Smooth muscle cell (in vitro differentiated cells): ENCODE measurements around the gene SRF. TPM values are rescaled to one million over a fixed set of nuclear protein-coding genes. Genes with fewer than 3 reads are reported as not detected.

Experiments used
- DNase-seq: peaks from one replicate; lab custom pipeline; 2025; ENCODE audit not compliant: unreplicated experiment; lab: John Stamatoyannopoulos, UW
- H2AFZ ChIP-seq: fragments of 200-600 bp; sonication (generic); 2 replicates; pipeline ENCODE4 v1.6.0; 2016; ENCODE audit warnings: antibody characterized with exemption, low read depth, mild to moderate bottlenecking
- H3F3A ChIP-seq: fragments of 200-600 bp; sonication (generic); 2 replicates; pipeline ENCODE4 v1.6.0; 2017; ENCODE audit warnings: antibody characterized with exemption, low read depth
- H3K27ac ChIP-seq: fragments of 200-600 bp; sonication (generic); 2 replicates; pipeline ENCODE4 v1.5.1; 2016; ENCODE audit warnings: low read depth, mild to moderate bottlenecking
- H3K27me3 ChIP-seq: fragments of 200-600 bp; sonication (generic); 2 replicates; pipeline ENCODE4 v1.6.1; 2016; ENCODE audit warnings: low read depth, mild to moderate bottlenecking
- H3K36me3 ChIP-seq: fragments of 200-600 bp; sonication (generic); 2 replicates; pipeline ENCODE4 v1.5.1; 2016; ENCODE audit warnings: low read depth
- H3K4me1 ChIP-seq: fragments of 200-600 bp; sonication (generic); 2 replicates; pipeline ENCODE4 v1.5.1; 2016; ENCODE audit warnings: low read depth
- H3K4me2 ChIP-seq: fragments of 200-600 bp; sonication (generic); 2 replicates; pipeline ENCODE4 v1.6.0; 2016; ENCODE audit warnings: mild to moderate bottlenecking
- H3K4me3 ChIP-seq: fragments of 200-600 bp; sonication (generic); 2 replicates; pipeline ENCODE4 v1.5.1; 2016; ENCODE audit warnings: mild to moderate bottlenecking
- H3K79me2 ChIP-seq: fragments of 200-600 bp; sonication (generic); 2 replicates; pipeline ENCODE4 v1.6.0; 2016; ENCODE audit warnings: low read depth, mild to moderate bottlenecking
- H3K9ac ChIP-seq: fragments of 200-600 bp; sonication (generic); 2 replicates; pipeline ENCODE4 v1.6.0; 2016; ENCODE audit warnings: low read depth
- H3K9me3 ChIP-seq: fragments of 200-600 bp; sonication (generic); replicated peaks from 2 replicates; pipeline ENCODE4 v1.5.1; 2016; ENCODE audit warnings: low read depth
- H4K20me1 ChIP-seq: fragments of 200-600 bp; sonication (generic); 2 replicates; pipeline ENCODE4 v1.6.0; 2016; ENCODE audit warnings: low read depth
- CTCF ChIP-seq: fragments of 200-600 bp; sonication (generic); IDR thresholded peaks from 2 replicates; pipeline ENCODE4 v1.5.1; 2017; ENCODE audit warnings: borderline replicate concordance, mild to moderate bottlenecking, antibody characterized with exemption; ENCODE audit not compliant: insufficient read depth, poor library complexity, severe bottlenecking
- WGBS: methylation state at CpG from one replicate; pipeline ENCODE4 v1.1.7; 2016; ENCODE audit warnings: low lambda C conversion rate; 5-methylcytosine and 5-hydroxymethylcytosine counted together
- polyA plus RNA-seq: library from polyadenylated mRNA; unstranded; fragments of >200 nt; fragmentation: Nextera tagmentation; extraction: Ambion mirVana; gene quantifications from 2 replicates; pipeline ENCODE4 v1.2.1, GENCODE V29; 2016
- total RNA-seq: library from RNA; depleted of rRNA; stranded (reverse); fragments of >200 nt; gene quantifications from 2 replicates; pipeline ENCODE4 v1.2.3, GENCODE V29; 2014

The SRF gene
- total and polyA plus RNA-seq, 2 experiments from 2014 or later = 6.8 to 22.9 TPM

GRCh38 chr6:43124481-43124880 is 46.6 kb upstream of the SRF start:
- peaks cover 66% of the 10 kb centered on the region for H3F3A ChIP-seq
- no peak overlapping the region for H3K4me3 ChIP-seq
- DNase-seq = no peak
- peak overlapping the region; percentile 97 for H3K9ac ChIP-seq
- no peaks in the 10 kb centered on the region for H3K27me3 ChIP-seq
- peaks cover 61% of the 10 kb centered on the region for H3K4me1 ChIP-seq
- H3K36me3 ChIP-seq = no peaks in the 10 kb centered on the region
- peaks cover 67% of the 10 kb centered on the region for H3K79me2 ChIP-seq
- no peak for TF ChIP-seq CTCF
- H2AFZ ChIP-seq = no peak overlapping the region
- H3K27ac ChIP-seq = peak overlapping the region; percentile 100
- WGBS = 81% methylated on average over 6 of the region's 6 CpGs
- H3K4me2 ChIP-seq = peak overlapping the region; percentile 85
- H4K20me1 ChIP-seq = peaks cover 10% of the 10 kb centered on the region
- H3K9me3 ChIP-seq = no peaks in the 10 kb centered on the region

GRCh38 chr6:43125119-43125518 is 46.0 kb upstream of the SRF start:
- no peaks in the 10 kb centered on the region for H3K27me3 ChIP-seq
- peak overlapping the region; percentile 85 for H3K4me2 ChIP-seq
- WGBS = 0% methylated on average over 6 of the region's 6 CpGs
- no peaks in the 10 kb centered on the region for H3K9me3 ChIP-seq
- peaks cover 67% of the 10 kb centered on the region for H3K79me2 ChIP-seq
- H4K20me1 ChIP-seq = peaks cover 16% of the 10 kb centered on the region
- peaks cover 55% of the 10 kb centered on the region for H3K4me1 ChIP-seq
- DNase-seq = peak; percentile 51
- H3F3A ChIP-seq = peaks cover 63% of the 10 kb centered on the region
- H3K36me3 ChIP-seq = no peaks in the 10 kb centered on the region
- peak overlapping the region; percentile 100 for H3K27ac ChIP-seq
- H2AFZ ChIP-seq = no peak overlapping the region
- no peak overlapping the region for H3K4me3 ChIP-seq
- H3K9ac ChIP-seq = peak overlapping the region; percentile 97
- TF ChIP-seq CTCF = no peak

GRCh38 chr6:43125555-43125954 is 45.5 kb upstream of the SRF start:
- Histone ChIP-seq H3K9ac (peak overlapping the region; percentile 96), H3K79me2 (peaks cover 67% of the 10 kb centered on the region), H3K4me3 (peak overlapping the region; percentile 2), H3F3A (peaks cover 64% of the 10 kb centered on the region), H3K27me3 (no peaks in the 10 kb centered on the region), H3K27ac (peak overlapping the region; percentile 100), H3K9me3 (no peaks in the 10 kb centered on the region), H4K20me1 (peaks cover 20% of the 10 kb centered on the region), H3K36me3 (no peaks in the 10 kb centered on the region), H2AFZ (no peak overlapping the region), H3K4me1 (peaks cover 51% of the 10 kb centered on the region), H3K4me2 (peak overlapping the region; percentile 77)
- no peak for TF ChIP-seq CTCF
- WGBS = 26% methylated on average over 1 of the region's 1 CpG
- DNase-seq = no peak

GRCh38 chr6:43127180-43127579 is 43.9 kb upstream of the SRF start:
- H3K79me2 ChIP-seq = peaks cover 79% of the 10 kb centered on the region
- peak overlapping the region; percentile 77 for H3K4me2 ChIP-seq
- H3K4me1 ChIP-seq = peaks cover 36% of the 10 kb centered on the region
- H2AFZ ChIP-seq = no peak overlapping the region
- no peak for DNase-seq
- no peaks in the 10 kb centered on the region for H3K27me3 ChIP-seq
- H3K9me3 ChIP-seq = no peaks in the 10 kb centered on the region
- H4K20me1 ChIP-seq = peaks cover 35% of the 10 kb centered on the region
- peak overlapping the region; percentile 100 for H3K27ac ChIP-seq
- TF ChIP-seq CTCF = no peak
- H3F3A ChIP-seq = peaks cover 56% of the 10 kb centered on the region
- H3K4me3 ChIP-seq = no peak overlapping the region
- H3K36me3 ChIP-seq = peaks cover 6% of the 10 kb centered on the region
- H3K9ac ChIP-seq = peak overlapping the region; percentile 96
- 76% methylated on average over 12 of the region's 12 CpGs for whole genome bisulfite sequencing
